Kasumi-1 (cell line): Measurements from ENCODE around the gene C12orf60.

ENCODE experiments used
- DNase-seq, 2 experiments: peaks; one replicate each; lab custom pipeline; 2025; lab: John Stamatoyannopoulos, UW

The C12orf60 gene

GRCh38 chr12:14873440-14874185 is 70.1 kb downstream of the C12orf60 start:
- peak; percentile 28 to 39 for DNase-seq
